Left colon (tissue), 2 donors: ENCODE data around the gene PCDH10. TPM values are rescaled to one million over a fixed set of nuclear protein-coding genes. Genes with fewer than 3 reads are reported as not detected.

Source experiments
- ATAC-seq: fragments of 200-7000 bp; cut with Tn5 transposase; one replicate; pipeline ENCODE4 v1.9.1; 2020; ENCODE audit warnings: mild to moderate bottlenecking, moderate library complexity
- DNase-seq, 2 donors: peaks; one replicate each; pipeline ENCODE4 v3.0.0-alpha.2; 2020
- intact Hi-C, 2 donors: fragments of 100-400 bp; cut with DNase I in 1 of 2; cut with micrococcal nuclease in 1 of 2; formaldehyde crosslinking; loops; one replicate each; pipeline versions ENCODE4 v1.11.2 to v1.14.0; 2022; cut with DNase I, micrococcal nuclease
- total RNA-seq, 2 donors: library from RNA; stranded (reverse); fragmentation: NEBNext Ultra II Directional; extraction: Animal tissue kit (Norgen Biotek cat#: 25700); gene quantifications; one replicate each; pipeline ENCODE4 v1.2.1, GENCODE V29; 2021
- donor health status: DM: no; HTN: no; CAD: no.
- donor health status: DM: yes; HTN: yes; CAD: no.

Gene PCDH10
- total RNA-seq, 2 donors from 2014 or later, result 0.12 to 0.89 TPM

- ATAC-seq, result no peak
- intact Hi-C loops, result no loop called here
- no peak for DNase-seq
These were observed 236 bp downstream of the PCDH10 start for GRCh38 chr4:133149364-133149695.

- no peak for ATAC-seq
- no peak for DNase-seq
- intact Hi-C loops, result no loop called here
These were observed 908 bp downstream of the PCDH10 start for GRCh38 chr4:133149932-133150471.

GRCh38 chr4:133150486-133151340 is 1.6 kb downstream of the PCDH10 start:
- intact Hi-C loops, result no loop called here
- ATAC-seq (no peak), DNase-seq (no peak)

- no peak for DNase-seq
- intact Hi-C loops, result no loop called here
- ATAC-seq, result no peak
These were observed 2.2 kb downstream of the PCDH10 start for GRCh38 chr4:133151341-133151690.

- DNase-seq (no peak), ATAC-seq (no peak)
- intact Hi-C loops, result no loop called here
These were observed 2.7 kb downstream of the PCDH10 start for GRCh38 chr4:133151691-133152329.

GRCh38 chr4:133152330-133152821 is 3.3 kb downstream of the PCDH10 start:
- no peak for ATAC-seq
- intact Hi-C loops, result no loop called here

GRCh38 chr4:133152831-133153481 is 3.9 kb downstream of the PCDH10 start:
- ATAC-seq, result no peak
- no peak for DNase-seq

More at GRCh38 chr4:133152330-133152821, 3.3 kb downstream of the PCDH10 start:
- DNase-seq, result no peak

GRCh38 chr4:133154725-133155124 is 5.6 kb downstream of the PCDH10 start:
- ATAC-seq (no peak), DNase-seq (no peak)
- intact Hi-C loops, result no loop called here

More at GRCh38 chr4:133152831-133153481, 3.9 kb downstream of the PCDH10 start:
- intact Hi-C loops, result no loop called here

GRCh38 chr4:133156096-133156495 is 7.0 kb downstream of the PCDH10 start:
- DNase-seq (no peak), ATAC-seq (no peak)
- intact Hi-C loops, result no loop called here

- DNase-seq (no peak), ATAC-seq (no peak)
- intact Hi-C loops, result no loop called here
These were observed 7.5 kb downstream of the PCDH10 start for GRCh38 chr4:133156556-133156955.

- intact Hi-C loops, result no loop called here
- ATAC-seq (no peak), DNase-seq (no peak)
These were observed 8.5 kb downstream of the PCDH10 start for GRCh38 chr4:133157460-133158160.

GRCh38 chr4:133160853-133161252 is 11.8 kb downstream of the PCDH10 start:
- no peak for ATAC-seq
- intact Hi-C loops, result no loop called here
- DNase-seq, result no peak

- intact Hi-C loops, result no loop called here
- ATAC-seq (no peak), DNase-seq (no peak)
These were observed 12.6 kb downstream of the PCDH10 start for GRCh38 chr4:133161570-133162295.

- intact Hi-C loops, result no loop called here
- DNase-seq (no peak), ATAC-seq (no peak)
These were observed 13.8 kb downstream of the PCDH10 start for GRCh38 chr4:133162941-133163340.

- intact Hi-C loops, result no loop called here
- ATAC-seq (no peak), DNase-seq (no peak)
These were observed 29.9 kb downstream of the PCDH10 start for GRCh38 chr4:133178956-133179355.

- DNase-seq (no peak), ATAC-seq (no peak)
- intact Hi-C loops, result no loop called here
These were observed 37.1 kb downstream of the PCDH10 start for GRCh38 chr4:133186210-133186609.

GRCh38 chr4:133186845-133187244 is 37.8 kb downstream of the PCDH10 start:
- intact Hi-C loops, result no loop called here
- DNase-seq (no peak), ATAC-seq (no peak)

- intact Hi-C loops, result no loop called here
- no peak for ATAC-seq
These were observed 39.5 kb downstream of the PCDH10 start for GRCh38 chr4:133188433-133189146.

More at GRCh38 chr4:133188433-133189146, 39.5 kb downstream of the PCDH10 start:
- no peak for DNase-seq
